GM12878 (cell line): ENCODE data around the gene MTMR3. TPM values are rescaled to one million over a fixed set of nuclear protein-coding genes. Genes with fewer than 3 reads are reported as not detected.

Source experiments
- ATF7 ChIP-seq: fragments of 450-650 bp; IDR thresholded peaks from 2 replicates; pipeline ENCODE4 v1.6.1; 2016; ENCODE audit warnings: low read depth, mild to moderate bottlenecking
- EZH2 ChIP-seq: IDR thresholded peaks from 2 replicates; pipeline ENCODE4 v1.6.1; 2012; ENCODE audit warnings: low read depth, mild to moderate bottlenecking, control low read depth, inconsistent platforms, low read length, borderline replicate concordance; ENCODE audit not compliant: control insufficient read depth
- FOXK2 ChIP-seq: fragments of 450-650 bp; IDR thresholded peaks from 2 replicates; pipeline ENCODE4 v1.6.1; 2017; ENCODE audit warnings: mild to moderate bottlenecking, moderate library complexity
- GATAD2B ChIP-seq: fragments of 450-650 bp; conservative IDR thresholded peaks from 2 replicates; pipeline ENCODE4 v1.6.1; 2017; ENCODE audit warnings: low read depth, mild to moderate bottlenecking, moderate library complexity
- IKZF1 ChIP-seq: fragments of 450-650 bp; conservative IDR thresholded peaks from 2 replicates; pipeline ENCODE4 v1.6.1; 2017; ENCODE audit warnings: antibody characterized with exemption, mild to moderate bottlenecking
- IRF4 ChIP-seq: IDR thresholded peaks from 2 replicates; pipeline ENCODE4 v1.6.1; 2011; ENCODE audit warnings: low read depth, low read length
- MEF2A ChIP-seq: IDR thresholded peaks from 2 replicates; pipeline ENCODE4 v1.6.1; 2011; ENCODE audit warnings: low read depth, mild to moderate bottlenecking, low read length, moderate library complexity; ENCODE audit not compliant: insufficient read depth
- NFIC ChIP-seq: IDR thresholded peaks from 2 replicates; pipeline ENCODE4 v1.6.1; 2012; ENCODE audit warnings: low read depth, mild to moderate bottlenecking, inconsistent platforms, low read length, moderate library complexity
- NR2C1 ChIP-seq: fragments of 450-650 bp; IDR thresholded peaks from 2 replicates; pipeline ENCODE4 v1.6.1; 2017; ENCODE audit warnings: antibody characterized with exemption, mild to moderate bottlenecking, moderate library complexity
- PML ChIP-seq: IDR thresholded peaks from 2 replicates; pipeline ENCODE4 v1.6.1; 2012; ENCODE audit warnings: low read length, inconsistent platforms
- POLR2A ChIP-seq: IDR thresholded peaks from 2 replicates; pipeline ENCODE4 v1.6.1; 2011; ENCODE audit warnings: low read depth, mild to moderate bottlenecking, low read length
- RUNX3 ChIP-seq: IDR thresholded peaks from 2 replicates; pipeline ENCODE4 v1.6.1; 2012; ENCODE audit warnings: low read length, inconsistent platforms
- SP1 ChIP-seq: IDR thresholded peaks from one replicate; pipeline ENCODE4 v1.6.1; 2011; ENCODE audit warnings: low read depth, low read length
- SPI1 ChIP-seq: IDR thresholded peaks from 2 replicates; pipeline ENCODE4 v1.6.1; 2011; ENCODE audit warnings: low read depth, mild to moderate bottlenecking, low read length, moderate library complexity, borderline replicate concordance; ENCODE audit not compliant: insufficient read depth
- SUZ12 ChIP-seq: fragments of 200-600 bp; sonication (generic); IDR thresholded peaks from one replicate; pipeline ENCODE4 v1.6.1; 2018; ENCODE audit warnings: antibody characterized with exemption, mild to moderate bottlenecking; ENCODE audit not compliant: unreplicated experiment
- TARDBP ChIP-seq: IDR thresholded peaks from 2 replicates; pipeline ENCODE4 v1.6.1; 2016; ENCODE audit warnings: borderline replicate concordance
- YBX1 ChIP-seq: fragments of 450-650 bp; IDR thresholded peaks from 2 replicates; pipeline ENCODE4 v1.6.1; 2016; ENCODE audit warnings: antibody characterized with exemption
- ZBED1 ChIP-seq: IDR thresholded peaks from 2 replicates; pipeline ENCODE4 v1.6.1; 2016; ENCODE audit warnings: borderline replicate concordance
- ZNF207 ChIP-seq: fragments of 450-650 bp; IDR thresholded peaks from 2 replicates; pipeline ENCODE4 v1.6.1; 2014; ENCODE audit warnings: antibody characterized with exemption, mild to moderate bottlenecking, borderline replicate concordance
- ZNF274 ChIP-seq: IDR thresholded peaks from one replicate; pipeline ENCODE4 v1.8.0; 2011; ENCODE audit not compliant: insufficient read length, insufficient read depth
- ZSCAN29 ChIP-seq: fragments of 450-650 bp; IDR thresholded peaks from 2 replicates; pipeline ENCODE4 v1.6.1; 2017; ENCODE audit warnings: mild to moderate bottlenecking, moderate library complexity
- polyA plus RNA-seq, 11 experiments: library from polyadenylated mRNA; depleted of rRNA in 4 of 11; unstranded in 6 of 11; stranded (reverse) in 5 of 11; fragments of >200 nt; fragmentation: Nextera tagmentation in 4 of 11; fragmentation: Illumina TruSeq in 1 of 11; extraction: Ambion mirVana in 4 of 11; extraction: Trizol in 1 of 11; gene quantifications; 1 replicate in 1 of 11; 2 replicates in 10 of 11; pipeline versions ENCODE4 v1.2.1 to v1.2.3, GENCODE V29; 2011 to 2016; ENCODE audit warnings: inconsistent platforms in 2 of 11, missing spikeins in 2 of 11, low read depth in 1 of 11
- total RNA-seq, 4 experiments: library from RNA; depleted of rRNA in 3 of 4; stranded (reverse); fragments of >200 nt in 3 of 4; fragmentation: Illumina TruSeq in 1 of 4; extraction: Trizol in 1 of 4; gene quantifications; 2 replicates each; pipeline versions ENCODE4 v1.2.1 to v1.2.3, GENCODE V29; 2013 to 2021
- TF ChIP-seq, protein P1 (sequence below): IDR thresholded peaks from 2 replicates; pipeline ENCODE4 v1.6.1; 2011; ENCODE audit warnings: borderline replicate concordance, low read depth, mild to moderate bottlenecking, moderate library complexity, mixed read lengths, low read length; ENCODE audit not compliant: insufficient read depth; ENCODE audit errors: extremely low read length
- TF ChIP-seq, protein P2 (sequence below): IDR thresholded peaks from 2 replicates; pipeline ENCODE4 v1.6.1; 2012; ENCODE audit warnings: low read depth, low read length, improper control_type of control experiment
- TF ChIP-seq, protein P3 (sequence below): fragments of 150-350 bp; IDR thresholded peaks from 2 replicates; pipeline ENCODE4 v1.6.1; 2016; ENCODE audit warnings: low read depth, low read length
- TF ChIP-seq, protein P4 (sequence below): fragments of 450-650 bp; IDR thresholded peaks from 2 replicates; pipeline ENCODE4 v1.6.1; 2017; ENCODE audit warnings: mild to moderate bottlenecking, low read depth, inconsistent platforms; ENCODE audit not compliant: poor library complexity, severe bottlenecking

The MTMR3 gene
- total and polyA plus RNA-seq, 10 of the 15 experiments (the other 5 are each of a cell fraction or from before 2014, with no cell fraction given), result 1.4 to 23.7 (median 10.6) TPM

GRCh38 chr22:29937940-29938693, 55.1 kb downstream of the MTMR3 start (continued):
- TF ChIP-seq, protein P1, sequence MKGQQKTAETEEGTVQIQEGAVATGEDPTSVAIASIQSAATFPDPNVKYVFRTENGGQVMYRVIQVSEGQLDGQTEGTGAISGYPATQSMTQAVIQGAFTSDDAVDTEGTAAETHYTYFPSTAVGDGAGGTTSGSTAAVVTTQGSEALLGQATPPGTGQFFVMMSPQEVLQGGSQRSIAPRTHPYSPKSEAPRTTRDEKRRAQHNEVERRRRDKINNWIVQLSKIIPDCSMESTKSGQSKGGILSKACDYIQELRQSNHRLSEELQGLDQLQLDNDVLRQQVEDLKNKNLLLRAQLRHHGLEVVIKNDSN, result no peak
- TF ChIP-seq, protein P2, sequence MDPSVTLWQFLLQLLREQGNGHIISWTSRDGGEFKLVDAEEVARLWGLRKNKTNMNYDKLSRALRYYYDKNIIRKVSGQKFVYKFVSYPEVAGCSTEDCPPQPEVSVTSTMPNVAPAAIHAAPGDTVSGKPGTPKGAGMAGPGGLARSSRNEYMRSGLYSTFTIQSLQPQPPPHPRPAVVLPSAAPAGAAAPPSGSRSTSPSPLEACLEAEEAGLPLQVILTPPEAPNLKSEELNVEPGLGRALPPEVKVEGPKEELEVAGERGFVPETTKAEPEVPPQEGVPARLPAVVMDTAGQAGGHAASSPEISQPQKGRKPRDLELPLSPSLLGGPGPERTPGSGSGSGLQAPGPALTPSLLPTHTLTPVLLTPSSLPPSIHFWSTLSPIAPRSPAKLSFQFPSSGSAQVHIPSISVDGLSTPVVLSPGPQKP, result no peak
- TF ChIP-seq ZBED1 (no peak), ZSCAN29 (no peak), IRF4 (peak; percentile 47; the same call in 1 of the 2 replicates), TARDBP (no peak), FOXK2 (no peak), ZNF274 (no peak), SPI1 (no peak), YBX1 (no peak), POLR2A (no peak), EZH2 (no peak), NFIC (peak; percentile 60; the same call in 1 of the 2 replicates), ZNF207 (no peak), SP1 (no peak), MEF2A (0 out of 2 replicates have a peak, but pooled peaks have one; percentile 47), SUZ12 (no peak), PML (0 out of 2 replicates have a peak, but pooled peaks have one; percentile 49), NR2C1 (no peak), GATAD2B (no peak), ATF7 (no peak), RUNX3 (peak; percentile 53), IKZF1 (peak; percentile 64)
- TF ChIP-seq, protein P3, sequence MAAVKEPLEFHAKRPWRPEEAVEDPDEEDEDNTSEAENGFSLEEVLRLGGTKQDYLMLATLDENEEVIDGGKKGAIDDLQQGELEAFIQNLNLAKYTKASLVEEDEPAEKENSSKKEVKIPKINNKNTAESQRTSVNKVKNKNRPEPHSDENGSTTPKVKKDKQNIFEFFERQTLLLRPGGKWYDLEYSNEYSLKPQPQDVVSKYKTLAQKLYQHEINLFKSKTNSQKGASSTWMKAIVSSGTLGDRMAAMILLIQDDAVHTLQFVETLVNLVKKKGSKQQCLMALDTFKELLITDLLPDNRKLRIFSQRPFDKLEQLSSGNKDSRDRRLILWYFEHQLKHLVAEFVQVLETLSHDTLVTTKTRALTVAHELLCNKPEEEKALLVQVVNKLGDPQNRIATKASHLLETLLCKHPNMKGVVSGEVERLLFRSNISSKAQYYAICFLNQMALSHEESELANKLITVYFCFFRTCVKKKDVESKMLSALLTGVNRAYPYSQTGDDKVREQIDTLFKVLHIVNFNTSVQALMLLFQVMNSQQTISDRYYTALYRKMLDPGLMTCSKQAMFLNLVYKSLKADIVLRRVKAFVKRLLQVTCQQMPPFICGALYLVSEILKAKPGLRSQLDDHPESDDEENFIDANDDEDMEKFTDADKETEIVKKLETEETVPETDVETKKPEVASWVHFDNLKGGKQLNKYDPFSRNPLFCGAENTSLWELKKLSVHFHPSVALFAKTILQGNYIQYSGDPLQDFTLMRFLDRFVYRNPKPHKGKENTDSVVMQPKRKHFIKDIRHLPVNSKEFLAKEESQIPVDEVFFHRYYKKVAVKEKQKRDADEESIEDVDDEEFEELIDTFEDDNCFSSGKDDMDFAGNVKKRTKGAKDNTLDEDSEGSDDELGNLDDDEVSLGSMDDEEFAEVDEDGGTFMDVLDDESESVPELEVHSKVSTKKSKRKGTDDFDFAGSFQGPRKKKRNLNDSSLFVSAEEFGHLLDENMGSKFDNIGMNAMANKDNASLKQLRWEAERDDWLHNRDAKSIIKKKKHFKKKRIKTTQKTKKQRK, result no peak
- TF ChIP-seq, protein P4, sequence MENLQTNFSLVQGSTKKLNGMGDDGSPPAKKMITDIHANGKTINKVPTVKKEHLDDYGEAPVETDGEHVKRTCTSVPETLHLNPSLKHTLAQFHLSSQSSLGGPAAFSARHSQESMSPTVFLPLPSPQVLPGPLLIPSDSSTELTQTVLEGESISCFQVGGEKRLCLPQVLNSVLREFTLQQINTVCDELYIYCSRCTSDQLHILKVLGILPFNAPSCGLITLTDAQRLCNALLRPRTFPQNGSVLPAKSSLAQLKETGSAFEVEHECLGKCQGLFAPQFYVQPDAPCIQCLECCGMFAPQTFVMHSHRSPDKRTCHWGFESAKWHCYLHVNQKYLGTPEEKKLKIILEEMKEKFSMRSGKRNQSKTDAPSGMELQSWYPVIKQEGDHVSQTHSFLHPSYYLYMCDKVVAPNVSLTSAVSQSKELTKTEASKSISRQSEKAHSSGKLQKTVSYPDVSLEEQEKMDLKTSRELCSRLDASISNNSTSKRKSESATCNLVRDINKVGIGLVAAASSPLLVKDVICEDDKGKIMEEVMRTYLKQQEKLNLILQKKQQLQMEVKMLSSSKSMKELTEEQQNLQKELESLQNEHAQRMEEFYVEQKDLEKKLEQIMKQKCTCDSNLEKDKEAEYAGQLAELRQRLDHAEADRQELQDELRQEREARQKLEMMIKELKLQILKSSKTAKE, result peak; percentile 27
